RWPE1 (cell line): ENCODE results near the gene SPAG5.

Experiments
- CTCF ChIA-PET: fragments of 350-600 bp; sonication (Branson Sonifier 250); formaldehyde crosslinking; extraction: SDS; loops from one replicate; lab custom pipeline; 2021; lab: Yijun Ruan, JAX
- POLR2A ChIA-PET: fragments of 400-600 bp; formaldehyde crosslinking; extraction: SDS; loops from one replicate; lab custom pipeline; 2020; ENCODE audit warnings: antibody characterized with exemption; ENCODE audit not compliant: low non-redundant PET; lab: Yijun Ruan, JAX
- DNase-seq: peaks from one replicate; pipeline ENCODE4 v3.0.0; 2012; ENCODE audit warnings: low spot score
- H3K27ac ChIP-seq: fragments of 450-650 bp; 2 replicates; pipeline ENCODE4 v1.5.1; 2017
- TF ChIP-seq, protein P1 (sequence below): fragments of 450-650 bp; conservative IDR thresholded peaks from 2 replicates; pipeline ENCODE4 v1.5.1; 2017; ENCODE audit warnings: low read depth, mild to moderate bottlenecking

Gene SPAG5

DNA sequence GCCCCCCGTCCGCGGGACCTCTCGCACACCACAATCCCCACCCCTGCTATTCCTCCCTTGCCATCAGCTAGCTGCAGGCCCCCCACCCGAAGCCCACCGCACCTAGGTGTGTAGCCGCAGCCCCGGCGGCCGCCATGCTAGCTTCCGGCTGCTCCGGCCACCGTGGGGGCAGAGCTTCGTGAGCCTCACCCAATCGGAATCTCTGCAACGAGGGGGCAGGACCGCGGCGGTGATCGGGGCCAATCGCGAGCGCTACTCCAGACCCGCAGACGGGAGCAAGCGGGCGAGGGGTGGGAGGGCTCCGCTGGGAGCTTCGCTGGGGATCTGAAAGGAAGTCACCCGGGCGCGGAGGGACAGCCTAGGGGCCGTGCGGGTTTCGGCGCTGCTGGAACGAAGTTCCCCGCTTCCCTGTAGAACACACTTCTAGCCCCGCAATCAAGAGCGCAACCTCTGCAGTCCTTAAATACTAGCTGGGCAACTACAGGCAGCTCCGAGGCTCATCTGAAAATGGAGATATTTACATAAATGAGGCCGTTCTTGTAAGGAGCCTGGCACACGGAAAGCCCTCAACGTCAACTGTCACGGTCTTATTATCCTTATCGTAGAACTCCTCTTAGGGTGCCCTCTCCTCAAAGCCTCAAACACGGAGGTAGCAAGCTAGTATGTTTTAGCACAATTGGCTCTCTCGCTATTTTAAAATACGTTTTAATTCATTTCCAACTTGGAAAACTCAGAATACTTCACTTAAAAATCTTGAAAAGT is 27.3 kb downstream of the SPAG5 start, which contains the start of gene PIGS:
Gene PIGS, minus strand, starts transcription at position 164 of the 762 bp plus-strand sequence. Its CDS starts 28 bp downstream, at position 136.
- CTCF ChIA-PET: interaction anchor here (0.6 to 1.1 kb wide), 2 partner anchors 23 to 668 kb away, joined by 3 to 4 read pairs; no protein-coding TSS in a partner anchor

DNA sequence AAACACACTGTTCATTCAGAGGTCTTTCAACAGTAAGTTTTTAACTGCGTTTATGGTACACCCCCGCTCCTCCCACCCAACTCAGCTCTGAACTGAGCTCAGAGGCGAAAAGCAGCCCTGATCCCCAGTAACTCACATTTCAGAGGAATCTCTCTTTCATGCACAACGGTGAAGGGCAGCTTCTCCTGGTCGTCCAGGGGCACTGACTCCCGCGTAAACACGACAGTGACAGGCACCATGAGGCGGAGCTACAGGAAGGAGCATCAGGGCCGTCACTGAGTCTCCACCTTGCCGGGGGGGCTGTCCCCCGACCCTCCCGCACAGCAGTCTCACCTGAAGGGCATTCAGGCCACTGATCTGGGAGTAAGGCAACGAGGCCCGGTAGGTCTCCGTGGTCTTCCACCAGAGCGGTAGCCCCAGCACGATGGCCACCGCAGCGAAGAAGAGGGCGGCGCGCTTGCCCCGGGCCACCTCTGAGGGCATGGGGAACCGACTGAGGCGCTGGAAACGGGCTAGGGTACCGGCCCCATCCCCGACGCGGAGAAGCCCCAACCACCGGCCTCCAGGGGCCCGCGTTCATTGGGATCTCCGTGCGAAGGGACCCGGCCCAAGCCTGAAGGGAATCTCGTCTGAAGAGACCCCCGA is 28.0 kb downstream of the SPAG5 start:
- no peak for DNase-seq
- ChIA-PET POLR2A (no interaction called here), CTCF (interaction anchor here (0.6 to 1.1 kb wide), 3 partner anchors 22 to 669 kb away, joined by 3 to 4 read pairs (median 3); no protein-coding TSS in a partner anchor)
- TF ChIP-seq, protein P1, sequence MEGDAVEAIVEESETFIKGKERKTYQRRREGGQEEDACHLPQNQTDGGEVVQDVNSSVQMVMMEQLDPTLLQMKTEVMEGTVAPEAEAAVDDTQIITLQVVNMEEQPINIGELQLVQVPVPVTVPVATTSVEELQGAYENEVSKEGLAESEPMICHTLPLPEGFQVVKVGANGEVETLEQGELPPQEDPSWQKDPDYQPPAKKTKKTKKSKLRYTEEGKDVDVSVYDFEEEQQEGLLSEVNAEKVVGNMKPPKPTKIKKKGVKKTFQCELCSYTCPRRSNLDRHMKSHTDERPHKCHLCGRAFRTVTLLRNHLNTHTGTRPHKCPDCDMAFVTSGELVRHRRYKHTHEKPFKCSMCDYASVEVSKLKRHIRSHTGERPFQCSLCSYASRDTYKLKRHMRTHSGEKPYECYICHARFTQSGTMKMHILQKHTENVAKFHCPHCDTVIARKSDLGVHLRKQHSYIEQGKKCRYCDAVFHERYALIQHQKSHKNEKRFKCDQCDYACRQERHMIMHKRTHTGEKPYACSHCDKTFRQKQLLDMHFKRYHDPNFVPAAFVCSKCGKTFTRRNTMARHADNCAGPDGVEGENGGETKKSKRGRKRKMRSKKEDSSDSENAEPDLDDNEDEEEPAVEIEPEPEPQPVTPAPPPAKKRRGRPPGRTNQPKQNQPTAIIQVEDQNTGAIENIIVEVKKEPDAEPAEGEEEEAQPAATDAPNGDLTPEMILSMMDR: no peak
- H3K27ac ChIP-seq: peak overlapping the region; percentile 73

More for the DNA sequence above, 27.3 kb downstream of the SPAG5 start, which contains the start of gene PIGS:
- DNase-seq: peak; percentile 97
- peak within 1 kb of the TSS; percentile 73 for H3K27ac ChIP-seq
- POLR2A ChIA-PET: interaction anchor here (0.6 to 0.7 kb wide), 3 partner anchors 13 to 613 kb away, joined by 3 to 6 read pairs (median 3); no protein-coding TSS in a partner anchor
- TF ChIP-seq, protein P1: no peak

DNA sequence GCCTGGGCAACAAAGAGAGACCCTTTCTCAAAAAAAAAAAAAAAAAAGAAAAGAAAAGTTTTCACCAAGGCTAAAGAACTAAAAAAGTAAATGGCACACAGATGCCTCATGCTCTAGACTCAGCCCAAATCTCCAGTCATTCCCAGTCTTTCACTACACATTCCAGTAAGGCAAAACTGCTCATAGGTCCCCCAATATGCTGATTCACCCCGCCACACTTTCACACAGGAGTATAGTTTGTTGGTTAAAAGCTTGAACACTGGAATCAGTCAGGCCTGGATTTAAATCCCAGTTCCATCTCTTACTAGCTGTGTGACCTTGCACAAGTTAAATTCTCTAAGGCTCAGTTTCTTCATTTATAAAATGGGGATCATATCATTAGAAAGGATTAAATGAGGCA is 29.4 kb downstream of the SPAG5 start:
- DNase-seq: no peak
- TF ChIP-seq, protein P1: no peak
- H3K27ac ChIP-seq: no peak overlapping the region
- POLR2A ChIA-PET: interaction anchor here (0.7 kb wide), 1 partner anchor 19 kb away, joined by 6 read pairs; no protein-coding TSS in a partner anchor
- CTCF ChIA-PET: interaction anchor here (0.6 kb wide), 1 partner anchor 21 kb away, joined by 5 read pairs; no protein-coding TSS in a partner anchor

DNA sequence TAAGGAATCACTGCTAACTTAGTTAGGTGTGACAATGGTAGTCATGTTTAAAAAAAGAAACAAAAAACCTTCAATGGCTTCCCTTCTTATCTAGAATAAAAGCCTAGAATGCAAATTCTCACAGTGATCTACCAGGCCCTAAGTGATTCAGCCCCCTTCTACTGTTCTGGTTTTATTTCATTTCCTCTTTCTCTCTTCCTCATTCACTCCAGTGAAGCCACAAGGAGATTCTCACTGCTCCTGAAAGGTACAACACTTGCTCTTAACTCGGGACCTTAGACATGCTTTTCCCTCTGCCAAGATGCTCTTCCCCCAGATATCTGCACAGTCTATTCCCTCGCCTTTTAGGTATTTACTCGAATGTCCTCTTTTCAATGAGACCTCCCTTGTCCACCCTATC is 31.2 kb downstream of the SPAG5 start:
- TF ChIP-seq, protein P1: no peak
- no peak overlapping the region for H3K27ac ChIP-seq
- ChIA-PET POLR2A (no interaction called here), CTCF (no interaction called here)
- DNase-seq: no peak

DNA sequence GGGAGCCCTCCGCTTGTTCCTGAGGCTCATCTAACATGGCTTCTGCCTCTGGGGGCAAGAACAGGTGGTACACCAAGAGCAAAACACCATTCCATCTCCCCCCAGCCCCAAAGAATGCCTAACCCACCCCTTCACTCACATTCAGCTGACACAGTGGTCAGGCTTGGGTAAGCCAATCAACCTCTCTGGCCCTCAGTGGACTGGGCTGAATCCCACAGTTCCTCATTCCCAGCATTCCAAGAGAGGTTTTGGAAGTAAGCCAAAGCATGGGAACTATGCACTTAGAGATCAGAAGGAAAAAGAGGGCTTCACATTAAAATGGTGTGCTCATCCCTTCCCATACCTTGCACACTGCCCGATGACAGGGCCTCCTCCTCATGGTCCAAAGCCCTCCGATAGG is 35.4 kb downstream of the SPAG5 start:
- TF ChIP-seq, protein P1: no peak
- no peak overlapping the region for H3K27ac ChIP-seq
- DNase-seq: no peak
- CTCF ChIA-PET: interaction anchor here (0.6 kb wide), 1 partner anchor 14 kb away, joined by 4 read pairs; no protein-coding TSS in a partner anchor
- POLR2A ChIA-PET: no interaction called here

DNA sequence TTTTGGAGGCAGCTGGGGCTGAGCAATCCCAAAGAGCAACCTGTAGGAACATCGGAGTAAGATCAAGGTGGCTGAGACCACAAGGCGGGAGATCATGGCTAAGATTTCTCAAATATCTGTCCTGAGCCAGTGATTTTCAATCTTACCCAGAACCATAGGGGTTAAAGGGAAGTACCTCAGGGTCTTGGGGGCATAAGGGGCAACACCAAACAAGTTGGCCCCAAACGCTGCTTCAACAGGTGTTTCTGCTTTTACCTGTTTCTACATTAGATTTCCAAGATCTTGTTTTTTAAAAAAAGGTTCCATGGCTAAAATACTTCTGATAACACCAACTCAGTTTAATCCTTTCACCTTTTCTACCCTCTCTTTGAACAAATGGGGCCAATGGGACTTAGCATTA is 43.8 kb downstream of the SPAG5 start:
- no peak for DNase-seq
- TF ChIP-seq, protein P1: no peak
- ChIA-PET CTCF (no interaction called here), POLR2A (interaction anchor here (0.6 kb wide), 1 partner anchor 35 kb away, joined by 6 read pairs; no protein-coding TSS in a partner anchor)
- H3K27ac ChIP-seq: no peak overlapping the region
